OCI-LY3 (cell line): ENCODE measurements around the gene EFCAB5.
"Not testable (repeated sequence)": the region's sequence is repeated elsewhere in the genome, so short reads cannot be mapped to it uniquely, and the experiment has no call there.

Source experiments
- H2AFZ ChIP-seq: fragments of 200-600, 300-600 bp; shearing (Covaris generic); 2 replicates; pipeline ENCODE4 v1.6.0; 2014; ENCODE audit warnings: antibody characterized with exemption, low read depth, low read length
- H3K27ac ChIP-seq: fragments of 200-600, 300-600 bp; sonication (generic); 2 replicates; pipeline ENCODE4 v1.5.1; 2014; ENCODE audit warnings: mild to moderate bottlenecking, low read length, moderate library complexity, mixed read lengths
- H3K27me3 ChIP-seq: fragments of 200-600, 300-600 bp; sonication (generic); 2 replicates; pipeline ENCODE4 v1.6.1; 2014; ENCODE audit warnings: low read depth, low read length, mixed read lengths
- H3K36me3 ChIP-seq: fragments of 200-600, 300-600 bp; sonication (generic); replicated peaks from 2 replicates; pipeline ENCODE3; 2014; ENCODE audit warnings: low read depth, low read length, mixed read lengths
- H3K4me1 ChIP-seq: fragments of 300-600, 200-600 bp; sonication (generic); 2 replicates; pipeline ENCODE4 v1.6.1; 2014; ENCODE audit warnings: low read length, mixed read lengths
- H3K4me2 ChIP-seq: fragments of 200-600, 300-600 bp; sonication (generic); 2 replicates; pipeline ENCODE4 v1.6.1; 2014; ENCODE audit warnings: low read length, mixed read lengths
- H3K4me3 ChIP-seq: fragments of 300-600, 200-600 bp; sonication (generic); 2 replicates; pipeline ENCODE4 v1.5.1; 2014; ENCODE audit warnings: antibody characterized with exemption, mild to moderate bottlenecking, low read length, moderate library complexity
- H3K79me2 ChIP-seq: fragments of 300-600, 200-600 bp; shearing (Covaris generic); 2 replicates; pipeline ENCODE4 v1.6.1; 2014; ENCODE audit warnings: mild to moderate bottlenecking, low read length, mixed read lengths
- H3K9ac ChIP-seq: fragments of 300-600, 200-600 bp; shearing (Covaris generic); 2 replicates; pipeline ENCODE4 v1.6.0; 2014; ENCODE audit warnings: mild to moderate bottlenecking, low read length, moderate library complexity
- H3K9me3 ChIP-seq: fragments of 200-600, 300-600 bp; shearing (Covaris generic); 2 replicates; pipeline ENCODE4 v1.6.1; 2014; ENCODE audit warnings: low read length, mixed read lengths; ENCODE audit not compliant: insufficient read depth
- H4K20me1 ChIP-seq: fragments of 200-600, 300-600 bp; sonication (generic); 2 replicates; pipeline ENCODE4 v1.6.1; 2016; ENCODE audit warnings: low read length, mixed read lengths; ENCODE audit not compliant: insufficient read depth
- CTCF ChIP-seq: fragments of 200-600, 300-600 bp; sonication (generic); IDR thresholded peaks from 2 replicates; pipeline ENCODE4 v1.5.1; 2014; ENCODE audit warnings: antibody characterized with exemption, low read length, low read depth
- EZH2phosphoT487 ChIP-seq: fragments of 200-600 bp; shearing (Covaris generic); IDR thresholded peaks from 2 replicates; pipeline ENCODE4 v1.6.1; 2018; ENCODE audit warnings: antibody characterized with exemption, mixed run types, low read depth

The EFCAB5 gene

GRCh38 chr17:30082773-30083172 lies 141.3 kb downstream of the EFCAB5 start:
- H3K4me3 ChIP-seq = no peak overlapping the region
- H3K36me3 ChIP-seq = no peaks in the 10 kb centered on the region
- H3K4me2 ChIP-seq = no peak overlapping the region
- H3K9ac ChIP-seq = no peak overlapping the region
- H4K20me1 ChIP-seq = no peaks in the 10 kb centered on the region
- no peak overlapping the region for H3K27ac ChIP-seq
- H2AFZ ChIP-seq = no peak overlapping the region
- no peak for TF ChIP-seq CTCF
- no peak for TF ChIP-seq EZH2phosphoT487
- H3K79me2 ChIP-seq = no peaks in the 10 kb centered on the region
- peaks cover 29% of the 10 kb centered on the region for H3K27me3 ChIP-seq
- H3K9me3 ChIP-seq = no peaks in the 10 kb centered on the region
- no peaks in the 10 kb centered on the region for H3K4me1 ChIP-seq

- Histone ChIP-seq H3K4me3 (no peak overlapping the region), H3K79me2 (no peaks in the 10 kb centered on the region), H3K36me3 (no peaks in the 10 kb centered on the region), H3K27ac (no peak overlapping the region), H3K4me2 (no peak overlapping the region), H2AFZ (no peak overlapping the region), H3K27me3 (peaks cover 20% of the 10 kb centered on the region), H4K20me1 (no peaks in the 10 kb centered on the region), H3K4me1 (no peaks in the 10 kb centered on the region), H3K9ac (no peak overlapping the region), H3K9me3 (no peaks in the 10 kb centered on the region)
- no peak for TF ChIP-seq EZH2phosphoT487
- TF ChIP-seq CTCF = no peak
Observed at GRCh38 chr17:30084788-30085187, 143.4 kb downstream of the EFCAB5 start.

GRCh38 chr17:30086896-30087295 lies 145.5 kb downstream of the EFCAB5 start:
- no peaks in the 10 kb centered on the region for H3K79me2 ChIP-seq
- H2AFZ ChIP-seq = no peak overlapping the region
- H3K9ac ChIP-seq = no peak overlapping the region
- no peaks in the 10 kb centered on the region for H4K20me1 ChIP-seq
- H3K4me2 ChIP-seq = no peak overlapping the region
- H3K4me3 ChIP-seq = no peak overlapping the region
- no peaks in the 10 kb centered on the region for H3K4me1 ChIP-seq
- no peaks in the 10 kb centered on the region for H3K36me3 ChIP-seq
- H3K9me3 ChIP-seq = no peaks in the 10 kb centered on the region
- no peak overlapping the region for H3K27ac ChIP-seq
- H3K27me3 ChIP-seq = peaks cover 29% of the 10 kb centered on the region
- TF ChIP-seq EZH2phosphoT487 (no peak), CTCF (no peak)

- H2AFZ ChIP-seq, H3K79me2 ChIP-seq, H3K27ac ChIP-seq, H3K4me3 ChIP-seq, H3K9me3 ChIP-seq, H4K20me1 ChIP-seq, H3K4me2 ChIP-seq, H3K36me3 ChIP-seq, H3K9ac ChIP-seq, H3K4me1 ChIP-seq: not testable (repeated sequence)
- peaks cover 30% of the 10 kb centered on the region for H3K27me3 ChIP-seq
Observed at GRCh38 chr17:30087431-30087830, 146.0 kb downstream of the EFCAB5 start.

GRCh38 chr17:30091121-30091670 lies 149.8 kb downstream of the EFCAB5 start:
- no peak overlapping the region for H3K9ac ChIP-seq
- H3K36me3 ChIP-seq = no peaks in the 10 kb centered on the region
- no peak overlapping the region for H3K4me3 ChIP-seq
- H4K20me1 ChIP-seq = no peaks in the 10 kb centered on the region
- peaks cover 16% of the 10 kb centered on the region for H3K4me1 ChIP-seq
- TF ChIP-seq EZH2phosphoT487 (no peak), CTCF (no peak)
- H2AFZ ChIP-seq = no peak overlapping the region
- no peak overlapping the region for H3K4me2 ChIP-seq
- H3K27ac ChIP-seq = no peak overlapping the region
- H3K9me3 ChIP-seq = no peaks in the 10 kb centered on the region
- H3K27me3 ChIP-seq = peaks cover 30% of the 10 kb centered on the region
- H3K79me2 ChIP-seq = no peaks in the 10 kb centered on the region
